Naive thymus-derived CD4-positive, alpha-beta T cell (primary cell): ENCODE results near the gene RAD51B. TPM values are rescaled to one million over a fixed set of nuclear protein-coding genes. Genes with fewer than 3 reads are reported as not detected.

ENCODE experiments used
- ATAC-seq: fragments of 150-1000 bp; cut with Tn5 transposase; 2 replicates; pipeline ENCODE4 v1.10.0; 2021; ENCODE audit warnings: mild to moderate bottlenecking, moderate library complexity
- CTCF ChIA-PET: fragments of 350-600 bp; sonication (Branson Sonifier 250); formaldehyde crosslinking; loops from one replicate; lab custom pipeline; 2021; ENCODE audit warnings: antibody characterized with exemption; lab: Charles Lee
- POLR2A ChIA-PET: fragments of 350-600 bp; sonication (Branson Sonifier 250); formaldehyde crosslinking; loops from one replicate; lab custom pipeline; 2021; ENCODE audit warnings: antibody characterized with exemption, inconsistent platforms; lab: Charles Lee
- DNase-seq, 9 donors: peaks; one replicate each; pipeline versions ENCODE4 v3.0.0 to v3.0.0-alpha.2; 2020 to 2022; ENCODE audit warnings: mixed read lengths in 1 of 9
- H3K27ac ChIP-seq: one replicate; pipeline ENCODE4 v1.7.0; 2013; ENCODE audit warnings: mild to moderate bottlenecking, low read depth, low read length, moderate library complexity
- H3K27me3 ChIP-seq, 2 donors: one replicate each; pipeline ENCODE4 v1.7.0; 2013; ENCODE audit warnings: low read length in 2 of 2, mild to moderate bottlenecking in 2 of 2, moderate library complexity in 2 of 2; ENCODE audit not compliant: control insufficient read depth in 2 of 2, insufficient read depth in 2 of 2
- H3K36me3 ChIP-seq, 3 experiments: 1 replicate in 2 of 3; 2 replicates in 1 of 3; pipeline ENCODE4 v1.7.0; 2013; ENCODE audit warnings: low read length in 3 of 3, mild to moderate bottlenecking in 3 of 3, moderate library complexity in 1 of 3; ENCODE audit not compliant: insufficient read depth in 3 of 3, control insufficient read depth in 2 of 3
- H3K4me1 ChIP-seq, 2 donors: one replicate each; pipeline ENCODE4 v1.7.0; 2013; ENCODE audit warnings: low read length in 2 of 2, mild to moderate bottlenecking in 2 of 2, moderate library complexity in 1 of 2; ENCODE audit not compliant: control insufficient read depth in 2 of 2, insufficient read depth in 2 of 2
- H3K4me3 ChIP-seq: 2 replicates; pipeline ENCODE4 v1.7.0; 2013; ENCODE audit warnings: mild to moderate bottlenecking, low read length
- H3K9me3 ChIP-seq, 3 experiments: 1 replicate in 2 of 3; 2 replicates in 1 of 3; pipeline ENCODE4 v1.7.0; 2013; ENCODE audit warnings: low read length in 3 of 3; ENCODE audit not compliant: control insufficient read depth in 2 of 3
- H3K27ac Mint-ChIP-seq, 9 donors: one replicate each; pipeline ENCODE4 v1.8.0; 2020 to 2022; ENCODE audit warnings: mixed read lengths in 9 of 9, mild to moderate bottlenecking in 8 of 9, moderate library complexity in 5 of 9, inconsistent platforms in 2 of 9
- H3K27me3 Mint-ChIP-seq, 5 donors: one replicate each; pipeline ENCODE4 v1.8.0; 2021 to 2022; ENCODE audit warnings: mixed read lengths in 5 of 5, mild to moderate bottlenecking in 1 of 5
- H3K36me3 Mint-ChIP-seq, 5 donors: one replicate each; pipeline ENCODE4 v1.8.0; 2020 to 2022; ENCODE audit warnings: mixed read lengths in 5 of 5, mild to moderate bottlenecking in 3 of 5, inconsistent platforms in 1 of 5
- H3K4me1 Mint-ChIP-seq, 7 donors: one replicate each; pipeline ENCODE4 v1.8.0; 2020 to 2022; ENCODE audit warnings: mixed read lengths in 7 of 7, mild to moderate bottlenecking in 3 of 7, inconsistent platforms in 1 of 7
- H3K4me3 Mint-ChIP-seq, 10 donors: one replicate each; pipeline ENCODE4 v1.8.0; 2020 to 2022; ENCODE audit warnings: mild to moderate bottlenecking in 10 of 10, mixed read lengths in 10 of 10, moderate library complexity in 6 of 10, inconsistent platforms in 2 of 10
- H3K9me3 Mint-ChIP-seq, 11 donors: one replicate each; pipeline ENCODE4 v1.8.0; 2020 to 2022; ENCODE audit warnings: mixed read lengths in 11 of 11, mild to moderate bottlenecking in 4 of 11, inconsistent platforms in 1 of 11, moderate library complexity in 1 of 11
- intact Hi-C, 2 donors: fragments of 100-400 bp; cut with micrococcal nuclease; formaldehyde crosslinking; loops; one replicate each; pipeline ENCODE4 v1.15.1; 2023
- polyA plus RNA-seq, 2 donors: library from polyadenylated mRNA; unstranded; fragments of 300-500 nt; fragmentation: Illumina TruSeq; gene quantifications; one replicate each; pipeline ENCODE4 v1.2.3, GENCODE V29; 2021
- total RNA-seq, 6 experiments: library from RNA in 5 of 6; stranded (reverse) in 5 of 6; gene quantifications; 1 replicate in 5 of 6; 2 replicates in 1 of 6; pipeline ENCODE4 v1.2.3 and lab custom pipeline; 2021 to 2026

RAD51B gene
- total and polyA plus RNA-seq, 7 experiments from 2014 or later = 15.0 to 42.2 (median 28.8) TPM

GRCh38 chr14:68105816-68106215 is 286.2 kb downstream of the RAD51B start:
- H3K9me3 ChIP-seq = peaks cover 0 to 13% (median 4%) of the 10 kb centered on the region in 3 experiments
- no peak overlapping the region for H3K27ac Mint-ChIP-seq
- H3K4me1 Mint-ChIP-seq = peaks cover 0 to 17% (median 3%) of the 10 kb centered on the region in 7 donors
- peaks cover 0 to 6% (median 0%) of the 10 kb centered on the region in 3 experiments for H3K36me3 ChIP-seq
- no peak overlapping the region for H3K4me3 ChIP-seq
- no peak overlapping the region for H3K27ac ChIP-seq
- ChIA-PET CTCF (no interaction called here), POLR2A (no interaction called here)
- H3K9me3 Mint-ChIP-seq = peaks cover 0 to 21% (median 14%) of the 10 kb centered on the region in 11 donors
- intact Hi-C loops = no loop called here
- H3K36me3 Mint-ChIP-seq = peaks cover 6 to 21% (median 11%) of the 10 kb centered on the region in 5 donors
- ATAC-seq (no peak), DNase-seq (no peak)
- H3K27me3 Mint-ChIP-seq = no peaks in the 10 kb centered on the region
- H3K4me3 Mint-ChIP-seq = no peak overlapping the region
- no peaks in the 10 kb centered on the region for H3K27me3 ChIP-seq
- no peaks in the 10 kb centered on the region for H3K4me1 ChIP-seq

GRCh38 chr14:68106456-68106855 is 286.9 kb downstream of the RAD51B start:
- H3K9me3 Mint-ChIP-seq = peaks cover 0 to 15% (median 9%) of the 10 kb centered on the region in 11 donors
- H3K4me1 Mint-ChIP-seq = peaks cover 0 to 23% (median 8%) of the 10 kb centered on the region in 7 donors

GRCh38 chr14:68106905-68107304 is 287.3 kb downstream of the RAD51B start:
- Mint-ChIP-seq H3K27me3 (no peaks in the 10 kb centered on the region), H3K36me3 (peaks cover 5 to 11% (median 7%) of the 10 kb centered on the region in 5 donors), H3K4me1 (peaks cover 0 to 27% (median 8%) of the 10 kb centered on the region in 7 donors), H3K4me3 (no peak overlapping the region), H3K27ac (no peak overlapping the region), H3K9me3 (peaks cover 0 to 10% (median 7%) of the 10 kb centered on the region in 11 donors)
- no peak for ATAC-seq
- POLR2A ChIA-PET = no interaction called here
- no peak overlapping the region for H3K4me3 ChIP-seq
- H3K36me3 ChIP-seq = peaks cover 0 to 2% (median 0%) of the 10 kb centered on the region in 3 experiments
- H3K27ac ChIP-seq = no peak overlapping the region
- CTCF ChIA-PET = no interaction called here
- no peaks in the 10 kb centered on the region for H3K27me3 ChIP-seq
- no peak for DNase-seq
- H3K9me3 ChIP-seq = peaks cover 0 to 3% (median under 1%) of the 10 kb centered on the region in 3 experiments
- intact Hi-C loops = no loop called here
- H3K4me1 ChIP-seq = no peaks in the 10 kb centered on the region

More at GRCh38 chr14:68106456-68106855, 286.9 kb downstream of the RAD51B start:
- Mint-ChIP-seq H3K4me3 (no peak overlapping the region), H3K27ac (no peak overlapping the region), H3K27me3 (no peaks in the 10 kb centered on the region), H3K36me3 (peaks cover 5 to 14% (median 7%) of the 10 kb centered on the region in 5 donors)
- no peak overlapping the region for H3K27ac ChIP-seq
- no peaks in the 10 kb centered on the region for H3K4me1 ChIP-seq
- no peaks in the 10 kb centered on the region for H3K27me3 ChIP-seq
- intact Hi-C loops = no loop called here
- ChIA-PET POLR2A (no interaction called here), CTCF (no interaction called here)
- ATAC-seq = no peak
- no peak overlapping the region for H3K4me3 ChIP-seq
- H3K36me3 ChIP-seq = peaks cover 0 to 6% (median 0%) of the 10 kb centered on the region in 3 experiments
- peaks cover 0 to 7% (median 4%) of the 10 kb centered on the region in 3 experiments for H3K9me3 ChIP-seq
- DNase-seq = no peak

- no peaks in the 10 kb centered on the region for H3K9me3 Mint-ChIP-seq
- no peaks in the 10 kb centered on the region for H3K36me3 ChIP-seq
- H3K9me3 ChIP-seq = no peaks in the 10 kb centered on the region
- no peaks in the 10 kb centered on the region for H3K27me3 ChIP-seq
- H3K4me3 Mint-ChIP-seq = no peak overlapping the region
- H3K27ac ChIP-seq = no peak overlapping the region
- H3K4me1 ChIP-seq = no peaks in the 10 kb centered on the region
- ATAC-seq (no peak), DNase-seq (no peak)
- H3K27me3 Mint-ChIP-seq = no peaks in the 10 kb centered on the region
- POLR2A ChIA-PET = no interaction called here
- no peak overlapping the region for H3K4me3 ChIP-seq
- H3K27ac Mint-ChIP-seq = no peak overlapping the region
- CTCF ChIA-PET = no interaction called here
- H3K4me1 Mint-ChIP-seq = peaks cover 0 to 27% (median 8%) of the 10 kb centered on the region in 7 donors
- H3K36me3 Mint-ChIP-seq = no peaks in the 10 kb centered on the region
- intact Hi-C loops = no loop called here
Measured at GRCh38 chr14:68109132-68109900, 289.7 kb downstream of the RAD51B start.

GRCh38 chr14:68111097-68111852 is 291.7 kb downstream of the RAD51B start:
- no peaks in the 10 kb centered on the region for H3K36me3 ChIP-seq
- H3K27me3 Mint-ChIP-seq = no peaks in the 10 kb centered on the region
- peaks cover 0 to 27% (median 8%) of the 10 kb centered on the region in 7 donors for H3K4me1 Mint-ChIP-seq
- ATAC-seq (no peak), DNase-seq (no peak)
- H3K27ac ChIP-seq = no peak overlapping the region
- no peaks in the 10 kb centered on the region for H3K27me3 ChIP-seq
- H3K4me1 ChIP-seq = no peaks in the 10 kb centered on the region
- H3K9me3 ChIP-seq = no peaks in the 10 kb centered on the region
- intact Hi-C loops = no loop called here
- POLR2A ChIA-PET = no interaction called here
- no peak overlapping the region for H3K27ac Mint-ChIP-seq
- H3K4me3 Mint-ChIP-seq = no peak overlapping the region
- no peak overlapping the region for H3K4me3 ChIP-seq
- H3K9me3 Mint-ChIP-seq = no peaks in the 10 kb centered on the region
- H3K36me3 Mint-ChIP-seq = no peaks in the 10 kb centered on the region
- CTCF ChIA-PET = no interaction called here

- H3K4me3 ChIP-seq = no peak overlapping the region
- intact Hi-C loops = no loop called here
- DNase-seq = no peak
- no peaks in the 10 kb centered on the region for H3K27me3 ChIP-seq
- H3K4me1 ChIP-seq = no peaks in the 10 kb centered on the region
- H3K27ac ChIP-seq = no peak overlapping the region
- H3K9me3 Mint-ChIP-seq = no peaks in the 10 kb centered on the region
- H3K36me3 Mint-ChIP-seq = no peaks in the 10 kb centered on the region
- H3K27ac Mint-ChIP-seq = no peak overlapping the region
- CTCF ChIA-PET = no interaction called here
- no peaks in the 10 kb centered on the region for H3K36me3 ChIP-seq
- H3K9me3 ChIP-seq = no peaks in the 10 kb centered on the region
- no peak for ATAC-seq
- POLR2A ChIA-PET = no interaction called here
- no peaks in the 10 kb centered on the region for H3K27me3 Mint-ChIP-seq
- no peak overlapping the region for H3K4me3 Mint-ChIP-seq
- H3K4me1 Mint-ChIP-seq = peaks cover 0 to 27% (median 8%) of the 10 kb centered on the region in 7 donors
Measured at GRCh38 chr14:68111853-68112270, 292.3 kb downstream of the RAD51B start.
